ENCODE results near the gene STAMBPL1.
"Not testable (repeated sequence)": the region's sequence is repeated elsewhere in the genome, so short reads cannot be mapped to it uniquely, and the experiment has no call there.

The STAMBPL1 gene

GRCh38 chr10:88833723-88834122 lies 46.3 kb upstream of the STAMBPL1 start:
- peaks cover 5% of the 10 kb centered on the region for H3K4me1 Mint-ChIP-seq
- no peak for TF ChIP-seq CTCF (IDR thresholded peaks at IDR 0.05; ENCODE audit: unreplicated experiment in 3 of 3)
- no peak overlapping the region for H3K4me3 Mint-ChIP-seq
- no peaks in the 10 kb centered on the region for H3K9me3 Mint-ChIP-seq
- H3K27ac Mint-ChIP-seq, result no peak overlapping the region
- H3K36me3 Mint-ChIP-seq (ENCODE audit: low read depth), result no peaks in the 10 kb centered on the region
- H3K27me3 Mint-ChIP-seq (ENCODE audit: low read depth), result peaks cover 3% of the 10 kb centered on the region

GRCh38 chr10:88835096-88835909 lies 44.7 kb upstream of the STAMBPL1 start:
- peak; percentile 86 to 89 (median 87) for TF ChIP-seq CTCF (IDR thresholded peaks at IDR 0.05; ENCODE audit: unreplicated experiment in 3 of 3)
- Mint-ChIP-seq H3K36me3 (ENCODE audit: low read depth) (no peaks in the 10 kb centered on the region), H3K4me3 (no peak overlapping the region), H3K4me1 (peaks cover 5% of the 10 kb centered on the region), H3K27ac (no peak overlapping the region), H3K27me3 (ENCODE audit: low read depth) (peaks cover 3% of the 10 kb centered on the region), H3K9me3 (no peaks in the 10 kb centered on the region)

GRCh38 chr10:88835910-88836221 lies 44.2 kb upstream of the STAMBPL1 start:
- H3K27ac Mint-ChIP-seq, result no peak overlapping the region
- H3K9me3 Mint-ChIP-seq, result no peaks in the 10 kb centered on the region
- H3K4me1 Mint-ChIP-seq, result peaks cover under 1% of the 10 kb centered on the region
- no peaks in the 10 kb centered on the region for H3K36me3 Mint-ChIP-seq (ENCODE audit: low read depth)
- no peak overlapping the region for H3K4me3 Mint-ChIP-seq
- H3K27me3 Mint-ChIP-seq (ENCODE audit: low read depth), result peaks cover 3% of the 10 kb centered on the region
- no peak for TF ChIP-seq CTCF (IDR thresholded peaks at IDR 0.05; ENCODE audit: unreplicated experiment in 3 of 3)

GRCh38 chr10:88837632-88838031 lies 42.4 kb upstream of the STAMBPL1 start:
- not testable (repeated sequence) for H3K27me3 Mint-ChIP-seq (ENCODE audit: low read depth); H3K4me3 Mint-ChIP-seq; H3K9me3 Mint-ChIP-seq; H3K36me3 Mint-ChIP-seq (ENCODE audit: low read depth); H3K4me1 Mint-ChIP-seq; H3K27ac Mint-ChIP-seq

GRCh38 chr10:88838766-88839350 lies 41.2 kb upstream of the STAMBPL1 start:
- Mint-ChIP-seq H3K36me3 (ENCODE audit: low read depth) (no peaks in the 10 kb centered on the region), H3K27me3 (ENCODE audit: low read depth) (peaks cover 4% of the 10 kb centered on the region), H3K9me3 (no peaks in the 10 kb centered on the region), H3K4me1 (no peaks in the 10 kb centered on the region), H3K27ac (no peak overlapping the region), H3K4me3 (no peak overlapping the region)
- TF ChIP-seq CTCF (IDR thresholded peaks at IDR 0.05; ENCODE audit: unreplicated experiment in 3 of 3), result no peak

GRCh38 chr10:88840104-88840503 lies 39.9 kb upstream of the STAMBPL1 start:
- Mint-ChIP-seq H3K9me3 (no peaks in the 10 kb centered on the region), H3K27me3 (ENCODE audit: low read depth) (peaks cover 4% of the 10 kb centered on the region), H3K27ac (no peak overlapping the region), H3K4me1 (no peaks in the 10 kb centered on the region), H3K4me3 (no peak overlapping the region), H3K36me3 (ENCODE audit: low read depth) (no peaks in the 10 kb centered on the region)
- TF ChIP-seq CTCF (IDR thresholded peaks at IDR 0.05; ENCODE audit: unreplicated experiment in 3 of 3), result no peak
